Measurements from ENCODE around the gene MAP1LC3C. TPM values are rescaled to one million over a fixed set of nuclear protein-coding genes. Genes with fewer than 3 reads are reported as not detected.
A peak's percentile ranks its signal among the peaks of the same experiment; 100 is the strongest.
"Not testable (repeated sequence)": the region's sequence is repeated elsewhere in the genome, so short reads cannot be mapped to it uniquely, and the experiment has no call there.

Gene MAP1LC3C
- total and polyA plus RNA-seq, 4 experiments from 2014 or later = not detected

GRCh38 chr1:241994171-241994570 lies 4.7 kb downstream of the MAP1LC3C start:
- H3K9me3 ChIP-seq (ENCODE audit: control insufficient read depth in 1 of 2, low read length in 2 of 2) = no peaks in the 10 kb centered on the region
- ChIA-PET POLR2A (ENCODE audit: partially characterized antibody) (no interaction called here), CTCF (ENCODE audit: partially characterized antibody) (interaction anchor here (1.3 to 1.4 kb wide), 2 partner anchors 9 to 383 kb away, joined by 4 to 9 read pairs; no protein-coding TSS in a partner anchor)
- no peaks in the 10 kb centered on the region for H3K27me3 ChIP-seq (ENCODE audit: insufficient read depth, low read length)
- Mint-ChIP-seq H3K4me3 (no peak overlapping the region), H3K27ac (no peak overlapping the region), H3K4me1 (peaks cover 0 to 7% (median 1%) of the 10 kb centered on the region in 4 donors), H3K27me3 (peaks cover 7% of the 10 kb centered on the region in 2 donors), H3K36me3 (no peaks in the 10 kb centered on the region), H3K9me3 (no peaks in the 10 kb centered on the region)
- no peaks in the 10 kb centered on the region for H3K36me3 ChIP-seq (ENCODE audit: insufficient read depth, low read length)
- H3K4me1 ChIP-seq (ENCODE audit: insufficient read depth, low read length) = no peaks in the 10 kb centered on the region
- H3K4me3 ChIP-seq (ENCODE audit: low read length in 2 of 2) = no peak overlapping the region
- DNase-seq = no peak
- no peak overlapping the region for H3K27ac ChIP-seq (ENCODE audit: low read depth, low read length)
- intact Hi-C loops (cut with micrococcal nuclease) = no loop called here

- no peak overlapping the region for H3K4me3 ChIP-seq (ENCODE audit: low read length in 2 of 2)
- ChIA-PET CTCF (ENCODE audit: partially characterized antibody) (no interaction called here), POLR2A (ENCODE audit: partially characterized antibody) (no interaction called here)
These were observed 6.2 kb downstream of the MAP1LC3C start for GRCh38 chr1:241992734-241993133.

GRCh38 chr1:241990040-241990439 lies 8.9 kb downstream of the MAP1LC3C start:
- no peaks in the 10 kb centered on the region for H3K4me1 Mint-ChIP-seq
- H3K9me3 Mint-ChIP-seq = no peaks in the 10 kb centered on the region
- Histone ChIP-seq H3K36me3 (ENCODE audit: insufficient read depth, low read length) (no peaks in the 10 kb centered on the region), H3K4me1 (ENCODE audit: insufficient read depth, low read length) (no peaks in the 10 kb centered on the region), H3K27me3 (ENCODE audit: insufficient read depth, low read length) (no peaks in the 10 kb centered on the region), H3K27ac (ENCODE audit: low read depth, low read length) (no peak overlapping the region), H3K4me3 (ENCODE audit: low read length in 2 of 2) (no peak overlapping the region), H3K9me3 (ENCODE audit: control insufficient read depth in 1 of 2, low read length in 2 of 2) (no peaks in the 10 kb centered on the region)
- CTCF ChIA-PET (ENCODE audit: partially characterized antibody) = interaction anchor here (1.1 kb wide), 1 partner anchor 9 kb away, joined by 3 read pairs; the partner anchor contains the start of gene MAP1LC3C
- no peak overlapping the region for H3K4me3 Mint-ChIP-seq
- peaks cover 5 to 10% of the 10 kb centered on the region in 2 donors for H3K27me3 Mint-ChIP-seq
- intact Hi-C loops (cut with micrococcal nuclease) = no loop called here
- DNase-seq = no peak
- no peak overlapping the region for H3K27ac Mint-ChIP-seq
- no peaks in the 10 kb centered on the region for H3K36me3 Mint-ChIP-seq
- POLR2A ChIA-PET (ENCODE audit: partially characterized antibody) = no interaction called here

More at GRCh38 chr1:241992734-241993133, 6.2 kb downstream of the MAP1LC3C start:
- Histone ChIP-seq H3K9me3 (ENCODE audit: control insufficient read depth in 1 of 2, low read length in 2 of 2) (no peaks in the 10 kb centered on the region), H3K4me1 (ENCODE audit: insufficient read depth, low read length) (no peaks in the 10 kb centered on the region), H3K27ac (ENCODE audit: low read depth, low read length) (no peak overlapping the region), H3K36me3 (ENCODE audit: insufficient read depth, low read length) (no peaks in the 10 kb centered on the region), H3K27me3 (ENCODE audit: insufficient read depth, low read length) (no peaks in the 10 kb centered on the region)
- Mint-ChIP-seq H3K27ac (no peak overlapping the region), H3K36me3 (no peaks in the 10 kb centered on the region), H3K27me3 (peaks cover 7% of the 10 kb centered on the region in 2 donors), H3K4me1 (no peaks in the 10 kb centered on the region), H3K9me3 (no peaks in the 10 kb centered on the region), H3K4me3 (no peak overlapping the region)
- intact Hi-C loops (cut with micrococcal nuclease) = no loop called here
- no peak for DNase-seq

- H3K4me3 Mint-ChIP-seq; H3K36me3 Mint-ChIP-seq; H3K9me3 ChIP-seq (ENCODE audit: control insufficient read depth in 1 of 2, low read length in 2 of 2); intact Hi-C loops (cut with micrococcal nuclease); H3K9me3 Mint-ChIP-seq; H3K4me1 Mint-ChIP-seq; DNase-seq; POLR2A ChIA-PET (ENCODE audit: partially characterized antibody); H3K27me3 ChIP-seq (ENCODE audit: insufficient read depth, low read length); H3K27ac ChIP-seq (ENCODE audit: low read depth, low read length); H3K4me3 ChIP-seq (ENCODE audit: low read length in 2 of 2); H3K4me1 ChIP-seq (ENCODE audit: insufficient read depth, low read length); H3K36me3 ChIP-seq (ENCODE audit: insufficient read depth, low read length): not testable (repeated sequence)
- CTCF ChIA-PET (ENCODE audit: partially characterized antibody) = interaction anchor here (1.6 kb wide), 1 partner anchor 10 kb away, joined by 4 read pairs; the partner anchor contains the start of gene MAP1LC3C
- H3K27ac Mint-ChIP-seq = peak overlapping the region in 1 of 7 donors; percentile 26
- H3K27me3 Mint-ChIP-seq = peaks cover 5 to 10% of the 10 kb centered on the region in 2 donors
These were observed 10.4 kb downstream of the MAP1LC3C start for GRCh38 chr1:241988389-241988930.

- Mint-ChIP-seq H3K4me1 (no peaks in the 10 kb centered on the region), H3K9me3 (no peaks in the 10 kb centered on the region), H3K36me3 (no peaks in the 10 kb centered on the region), H3K27ac (no peak overlapping the region), H3K27me3 (peaks cover 2 to 7% of the 10 kb centered on the region in 2 donors), H3K4me3 (no peak overlapping the region)
- Histone ChIP-seq H3K4me1 (ENCODE audit: insufficient read depth, low read length) (no peaks in the 10 kb centered on the region), H3K27me3 (ENCODE audit: insufficient read depth, low read length) (no peaks in the 10 kb centered on the region), H3K9me3 (ENCODE audit: control insufficient read depth in 1 of 2, low read length in 2 of 2) (no peaks in the 10 kb centered on the region), H3K36me3 (ENCODE audit: insufficient read depth, low read length) (no peaks in the 10 kb centered on the region), H3K4me3 (ENCODE audit: low read length in 2 of 2) (no peak overlapping the region), H3K27ac (ENCODE audit: low read depth, low read length) (no peak overlapping the region)
- intact Hi-C loops (cut with micrococcal nuclease) = no loop called here
- POLR2A ChIA-PET (ENCODE audit: partially characterized antibody) = no interaction called here
- no peak for DNase-seq
- CTCF ChIA-PET (ENCODE audit: partially characterized antibody) = no interaction called here
These were observed 13.1 kb downstream of the MAP1LC3C start for GRCh38 chr1:241985787-241986186.

- Mint-ChIP-seq H3K4me1 (no peaks in the 10 kb centered on the region), H3K4me3 (no peak overlapping the region), H3K36me3 (no peaks in the 10 kb centered on the region), H3K9me3 (peaks cover 0 to 5% (median 0%) of the 10 kb centered on the region in 8 donors), H3K27me3 (no peaks in the 10 kb centered on the region), H3K27ac (no peak overlapping the region)
- no peak for DNase-seq
- intact Hi-C loops (cut with micrococcal nuclease) = no loop called here
- H3K36me3 ChIP-seq (ENCODE audit: insufficient read depth, low read length) = no peaks in the 10 kb centered on the region
- no peak overlapping the region for H3K4me3 ChIP-seq (ENCODE audit: low read length in 2 of 2)
- H3K9me3 ChIP-seq (ENCODE audit: control insufficient read depth in 1 of 2, low read length in 2 of 2) = no peaks in the 10 kb centered on the region
- no peaks in the 10 kb centered on the region for H3K27me3 ChIP-seq (ENCODE audit: insufficient read depth, low read length)
- no peaks in the 10 kb centered on the region for H3K4me1 ChIP-seq (ENCODE audit: insufficient read depth, low read length)
- H3K27ac ChIP-seq (ENCODE audit: low read depth, low read length) = no peak overlapping the region
- CTCF ChIA-PET (ENCODE audit: partially characterized antibody) = interaction anchor here (2.2 kb wide), 1 partner anchor 18 kb away, joined by 5 read pairs; no protein-coding TSS in a partner anchor
- POLR2A ChIA-PET (ENCODE audit: partially characterized antibody) = no interaction called here
These were observed 19.0 kb downstream of the MAP1LC3C start for GRCh38 chr1:241979926-241980325.

GRCh38 chr1:241979071-241979470 lies 19.8 kb downstream of the MAP1LC3C start:
- intact Hi-C loops (cut with micrococcal nuclease) = no loop called here
- Histone ChIP-seq H3K36me3 (ENCODE audit: insufficient read depth, low read length) (no peaks in the 10 kb centered on the region), H3K4me3 (ENCODE audit: low read length in 2 of 2) (no peak overlapping the region), H3K27ac (ENCODE audit: low read depth, low read length) (no peak overlapping the region), H3K9me3 (ENCODE audit: control insufficient read depth in 1 of 2, low read length in 2 of 2) (no peaks in the 10 kb centered on the region), H3K27me3 (ENCODE audit: insufficient read depth, low read length) (no peaks in the 10 kb centered on the region), H3K4me1 (ENCODE audit: insufficient read depth, low read length) (no peaks in the 10 kb centered on the region)
- no peaks in the 10 kb centered on the region for H3K36me3 Mint-ChIP-seq
- DNase-seq = no peak
- no peak overlapping the region for H3K4me3 Mint-ChIP-seq
- no peak overlapping the region for H3K27ac Mint-ChIP-seq
- ChIA-PET POLR2A (ENCODE audit: partially characterized antibody) (no interaction called here), CTCF (ENCODE audit: partially characterized antibody) (no interaction called here)
- no peaks in the 10 kb centered on the region for H3K27me3 Mint-ChIP-seq
- H3K9me3 Mint-ChIP-seq = peaks cover 0 to 5% (median 0%) of the 10 kb centered on the region in 8 donors
- H3K4me1 Mint-ChIP-seq = no peaks in the 10 kb centered on the region

Data from CD4-positive, alpha-beta memory T cell (primary cell).